Gastroesophageal sphincter (tissue), 3 donors: ENCODE results near the gene GNG3.

Source experiments
- EP300 ChIP-seq: sonication (generic); formaldehyde crosslinking; IDR thresholded peaks from one replicate; pipeline ENCODE4 v1.6.1; 2017; ENCODE audit warnings: antibody characterized with exemption, mild to moderate bottlenecking
- POLR2A ChIP-seq, 2 donors: fragments of 450-650 bp; IDR thresholded peaks; one replicate each; pipeline ENCODE4 v1.6.1; 2017; ENCODE audit warnings: antibody characterized with exemption in 2 of 2, mild to moderate bottlenecking in 2 of 2, moderate library complexity in 1 of 2
- POLR2AphosphoS5 ChIP-seq: sonication (generic); formaldehyde crosslinking; IDR thresholded peaks from one replicate; pipeline ENCODE4 v1.6.1; 2017; ENCODE audit warnings: antibody characterized with exemption
- TF ChIP-seq, protein P1 (sequence below), 4 experiments: fragments of 200-600 bp in 2 of 4; fragments of 450-650 bp in 2 of 4; sonication (generic) in 1 of 4; IDR thresholded peaks; one replicate each; pipeline ENCODE4 v1.5.1; 2017 to 2019; ENCODE audit warnings: antibody characterized with exemption in 4 of 4, mild to moderate bottlenecking in 2 of 4, moderate library complexity in 2 of 4

DNA sequence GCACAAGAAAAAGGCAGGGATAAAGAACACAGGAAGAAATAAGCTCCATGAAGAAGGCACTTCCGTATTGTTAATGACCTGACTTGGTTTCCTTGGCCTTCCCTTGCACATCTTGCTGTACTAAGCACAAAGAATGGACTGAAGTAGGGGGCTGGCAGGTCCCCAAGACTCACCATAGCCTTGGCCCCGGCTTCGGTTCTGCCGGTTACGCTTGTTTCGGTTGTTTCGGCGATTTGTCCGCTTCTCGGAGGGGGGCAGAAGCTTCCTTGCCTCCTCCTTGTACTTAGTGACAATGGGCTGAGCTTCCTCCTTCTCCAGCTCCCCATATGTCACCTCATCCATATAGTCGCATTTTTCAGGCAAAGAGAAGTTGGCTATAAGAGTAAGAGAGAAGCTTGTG, 9.3 kb downstream of the GNG3 start:
- TF ChIP-seq, protein P1, sequence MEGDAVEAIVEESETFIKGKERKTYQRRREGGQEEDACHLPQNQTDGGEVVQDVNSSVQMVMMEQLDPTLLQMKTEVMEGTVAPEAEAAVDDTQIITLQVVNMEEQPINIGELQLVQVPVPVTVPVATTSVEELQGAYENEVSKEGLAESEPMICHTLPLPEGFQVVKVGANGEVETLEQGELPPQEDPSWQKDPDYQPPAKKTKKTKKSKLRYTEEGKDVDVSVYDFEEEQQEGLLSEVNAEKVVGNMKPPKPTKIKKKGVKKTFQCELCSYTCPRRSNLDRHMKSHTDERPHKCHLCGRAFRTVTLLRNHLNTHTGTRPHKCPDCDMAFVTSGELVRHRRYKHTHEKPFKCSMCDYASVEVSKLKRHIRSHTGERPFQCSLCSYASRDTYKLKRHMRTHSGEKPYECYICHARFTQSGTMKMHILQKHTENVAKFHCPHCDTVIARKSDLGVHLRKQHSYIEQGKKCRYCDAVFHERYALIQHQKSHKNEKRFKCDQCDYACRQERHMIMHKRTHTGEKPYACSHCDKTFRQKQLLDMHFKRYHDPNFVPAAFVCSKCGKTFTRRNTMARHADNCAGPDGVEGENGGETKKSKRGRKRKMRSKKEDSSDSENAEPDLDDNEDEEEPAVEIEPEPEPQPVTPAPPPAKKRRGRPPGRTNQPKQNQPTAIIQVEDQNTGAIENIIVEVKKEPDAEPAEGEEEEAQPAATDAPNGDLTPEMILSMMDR (IDR thresholded peaks at IDR 0.05), result no peak
- no peak for TF ChIP-seq EP300
- no peak for TF ChIP-seq POLR2A (IDR thresholded peaks at IDR 0.05)
- TF ChIP-seq POLR2AphosphoS5, result no peak
